Glomerular visceral epithelial cell (primary cell): ENCODE measurements around the gene SUPT4H1.
A peak's percentile ranks its signal among the peaks of the same experiment; 100 is the strongest.

Experiments
- DNase-seq: peaks from one replicate; pipeline ENCODE4 v3.0.0-alpha.2; 2016; ENCODE audit errors: extremely low spot score

Gene SUPT4H1

DNA sequence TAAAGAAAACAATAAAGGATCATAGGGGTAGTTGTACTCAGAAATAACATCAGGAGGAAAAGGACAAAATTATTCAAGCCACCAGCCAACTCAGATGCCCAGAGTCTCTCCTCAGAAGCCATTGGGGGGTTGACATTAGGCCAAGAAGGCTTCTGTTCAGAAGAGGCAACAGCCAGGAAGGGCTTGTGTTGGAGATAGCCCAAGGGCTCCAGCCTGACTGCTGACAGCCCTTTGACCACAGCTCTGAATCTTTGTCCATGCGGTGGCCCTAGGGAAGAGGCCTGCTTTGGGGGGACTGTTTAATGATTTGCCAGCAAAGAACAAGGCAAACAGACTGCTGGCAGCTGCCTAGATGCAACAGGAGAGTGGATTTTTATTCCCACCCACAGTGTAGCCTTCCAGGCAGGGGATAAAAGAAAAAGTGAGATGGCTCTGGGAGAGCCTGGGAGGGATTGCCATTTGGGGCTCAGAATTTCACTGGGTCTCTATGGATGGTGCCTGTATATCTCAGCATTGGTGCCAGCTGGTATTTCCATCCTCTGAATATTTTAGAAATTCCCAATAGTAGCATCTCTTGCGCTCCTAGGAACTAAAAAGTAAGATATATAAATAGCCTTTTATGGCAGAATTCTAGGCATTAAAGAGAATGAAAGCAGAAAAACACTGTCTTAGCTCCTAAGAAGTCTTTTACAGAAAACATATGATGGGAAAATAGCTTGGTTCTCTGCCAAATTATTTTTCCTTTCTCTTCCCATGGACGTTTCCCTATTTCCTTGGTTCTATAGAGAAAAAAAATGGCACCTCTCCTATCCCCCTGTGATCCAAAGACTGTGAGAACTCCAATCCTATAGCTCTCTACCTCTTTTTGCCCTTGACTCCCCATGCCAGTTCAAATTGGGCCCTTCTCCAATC, 29.4 kb upstream of the SUPT4H1 start:
- peak; percentile 80 for DNase-seq

GRCh38 chr17:58380207-58381123, 28.5 kb upstream of the SUPT4H1 start:
- DNase-seq: no peak

GRCh38 chr17:58379511-58379824, 27.5 kb upstream of the SUPT4H1 start:
- no peak for DNase-seq

DNA sequence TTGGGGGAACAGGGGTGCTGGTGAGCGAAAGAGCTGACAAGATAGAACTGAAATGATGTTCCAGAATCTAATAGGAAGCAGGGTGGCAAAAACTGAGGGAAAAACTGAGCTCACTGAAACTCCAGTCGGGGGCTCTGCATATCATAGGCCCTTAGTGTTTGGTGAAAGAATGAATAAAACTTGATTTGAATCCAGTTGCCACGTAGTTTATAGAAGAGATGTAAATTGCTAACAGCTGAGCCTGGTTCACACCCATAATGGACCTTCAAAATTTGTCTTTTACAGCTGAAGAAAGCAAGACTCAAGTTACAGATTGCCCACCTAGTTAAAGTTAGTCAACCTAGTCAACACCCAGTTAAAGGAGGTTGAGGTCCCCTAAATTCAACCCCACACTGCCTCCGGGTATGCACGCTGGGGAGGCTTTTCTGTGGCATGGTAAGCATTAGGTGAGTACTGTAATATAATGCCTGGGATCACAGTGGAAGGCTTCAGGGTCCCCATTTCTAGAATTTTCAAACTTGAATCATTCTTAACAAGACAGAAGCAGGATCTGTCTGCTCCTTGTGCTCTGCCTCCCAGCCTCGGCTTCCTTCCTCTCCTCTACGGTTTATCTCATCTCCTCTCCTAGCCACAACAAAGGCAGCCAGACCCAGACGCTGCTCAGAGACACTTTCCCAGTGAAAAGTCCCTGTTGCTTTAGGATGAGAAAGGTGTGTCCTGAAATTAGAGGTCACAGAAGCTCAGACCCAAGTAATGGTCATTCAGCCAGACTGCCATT, 26.9 kb upstream of the SUPT4H1 start:
- no peak for DNase-seq

- DNase-seq: no peak
These were observed 25.7 kb upstream of the SUPT4H1 start for GRCh38 chr17:58377661-58378060.

- DNase-seq: no peak
These were observed 25.1 kb upstream of the SUPT4H1 start for GRCh38 chr17:58377093-58377601.

DNA sequence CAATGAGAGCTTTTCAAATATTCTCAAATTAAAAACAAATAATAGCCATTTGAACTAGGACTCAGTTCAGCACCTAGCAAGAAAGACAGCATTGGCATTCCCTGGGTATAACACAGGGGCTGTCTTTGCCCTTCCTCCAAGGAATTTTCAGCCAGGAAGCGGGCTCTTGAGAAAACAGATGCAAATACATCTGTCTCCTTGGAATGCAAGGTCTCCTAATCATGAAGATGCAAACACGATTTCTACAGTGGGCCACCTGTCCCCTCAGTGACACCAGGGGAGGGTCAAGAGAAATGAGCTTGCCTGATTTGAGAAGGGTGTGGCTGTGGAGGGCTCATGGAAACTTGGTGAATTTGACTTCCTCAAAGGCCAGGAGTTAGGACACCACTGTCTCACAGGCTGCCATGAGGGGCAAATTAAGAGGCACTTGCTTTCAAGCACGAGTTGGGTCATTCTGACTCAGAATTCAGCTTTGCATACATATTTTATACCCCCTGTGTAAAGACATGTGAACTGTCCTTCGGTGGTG, 24.5 kb upstream of the SUPT4H1 start:
- no peak for DNase-seq

DNA sequence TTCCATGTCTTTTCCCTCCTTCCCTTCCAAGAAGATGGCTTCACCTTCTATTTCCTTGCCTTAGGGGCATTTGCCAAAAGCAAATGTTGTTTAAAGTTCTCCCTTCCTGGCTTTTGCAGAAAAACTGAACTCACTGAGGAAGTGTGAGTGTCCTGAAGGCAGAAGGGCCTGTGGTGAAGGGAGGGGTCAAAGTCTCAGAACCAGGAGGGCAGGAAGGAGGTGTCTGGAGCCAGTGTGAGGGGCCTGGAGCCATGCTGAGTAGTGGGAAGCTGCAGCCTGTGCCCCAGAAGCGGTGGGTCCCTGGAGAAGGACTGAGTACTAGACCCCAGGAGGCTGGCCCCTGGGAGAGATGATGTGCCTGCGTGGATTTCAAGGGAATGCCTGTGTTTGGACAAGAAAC, 23.8 kb upstream of the SUPT4H1 start:
- DNase-seq: no peak

GRCh38 chr17:58375256-58375655, 23.3 kb upstream of the SUPT4H1 start:
- DNase-seq: no peak

GRCh38 chr17:58373923-58374322, 21.9 kb upstream of the SUPT4H1 start:
- no peak for DNase-seq

- no peak for DNase-seq
These were observed 21.0 kb upstream of the SUPT4H1 start for GRCh38 chr17:58373003-58373402.

DNA sequence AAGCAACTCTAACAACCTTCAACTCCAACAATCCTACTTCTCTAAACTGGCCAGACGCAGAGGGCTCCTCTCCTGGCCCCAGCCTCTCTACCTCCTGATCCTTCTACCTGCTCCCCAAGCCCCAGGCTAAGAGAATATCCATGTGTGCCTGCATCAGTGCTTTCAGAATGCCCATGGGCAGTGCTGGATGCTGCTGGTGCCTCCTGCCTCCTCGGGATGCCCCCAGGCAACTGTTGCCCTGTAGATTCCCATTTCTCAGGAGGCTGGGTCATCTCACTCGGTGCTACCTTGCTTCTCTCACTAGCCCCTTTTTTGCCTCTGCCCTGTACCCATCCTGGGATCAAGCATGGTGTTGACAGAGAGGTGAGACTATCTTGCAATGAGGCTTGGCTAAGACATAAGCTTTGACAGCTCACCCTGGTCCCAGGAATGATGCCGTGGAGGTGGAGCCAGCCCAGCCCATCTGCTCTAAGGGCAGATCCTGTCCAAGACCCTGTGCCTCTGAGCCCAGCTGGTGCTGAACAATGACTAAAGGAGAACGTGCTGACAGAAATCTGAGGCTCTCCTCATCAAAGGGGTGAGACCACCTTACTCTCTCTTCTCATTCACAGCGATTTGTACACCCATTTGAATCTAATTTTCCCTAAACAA, 19.4 kb upstream of the SUPT4H1 start:
- DNase-seq: no peak

DNA sequence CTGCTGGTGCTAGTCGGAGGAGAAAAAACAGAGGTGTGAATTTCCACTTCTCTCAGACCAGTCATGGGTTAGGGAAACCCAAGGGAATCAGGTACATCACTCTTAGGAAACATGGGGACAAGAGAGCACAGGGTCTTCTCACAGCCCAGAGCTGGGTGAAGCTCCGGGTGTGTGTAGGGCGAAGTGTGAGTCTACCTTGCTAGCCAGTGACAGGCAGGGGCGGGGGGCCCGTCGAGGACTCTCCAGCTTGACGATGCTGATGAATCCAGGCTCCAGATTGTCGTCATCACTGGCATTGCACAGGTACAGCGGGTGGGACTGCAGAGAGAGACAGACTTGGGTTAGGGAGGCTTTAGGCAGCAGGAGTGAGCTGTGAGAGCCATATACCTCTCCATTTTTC, 18.7 kb upstream of the SUPT4H1 start:
- no peak for DNase-seq

GRCh38 chr17:58370309-58370708, 18.3 kb upstream of the SUPT4H1 start:
- DNase-seq: no peak

- DNase-seq: no peak
These were observed 17.4 kb upstream of the SUPT4H1 start for GRCh38 chr17:58369214-58370031.

DNA sequence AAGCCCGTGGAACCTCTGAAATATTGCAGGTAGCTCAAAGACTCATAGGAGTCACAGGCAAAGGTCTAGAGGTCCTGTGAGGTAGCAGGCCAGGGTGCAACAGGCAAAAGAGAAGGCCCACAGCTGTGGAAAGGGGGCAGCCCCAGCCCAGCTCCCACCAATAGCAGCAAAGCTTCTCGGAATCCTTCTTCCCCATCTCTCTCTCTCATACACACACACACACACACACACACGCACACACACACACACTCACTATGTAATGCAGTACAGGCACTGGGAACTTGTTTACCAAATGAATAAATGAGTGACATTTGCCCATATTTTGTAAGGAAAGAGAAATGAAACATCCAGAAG, 16.8 kb upstream of the SUPT4H1 start:
- DNase-seq: no peak

- no peak for DNase-seq
These were observed 15.5 kb upstream of the SUPT4H1 start for GRCh38 chr17:58367461-58367860.

DNA sequence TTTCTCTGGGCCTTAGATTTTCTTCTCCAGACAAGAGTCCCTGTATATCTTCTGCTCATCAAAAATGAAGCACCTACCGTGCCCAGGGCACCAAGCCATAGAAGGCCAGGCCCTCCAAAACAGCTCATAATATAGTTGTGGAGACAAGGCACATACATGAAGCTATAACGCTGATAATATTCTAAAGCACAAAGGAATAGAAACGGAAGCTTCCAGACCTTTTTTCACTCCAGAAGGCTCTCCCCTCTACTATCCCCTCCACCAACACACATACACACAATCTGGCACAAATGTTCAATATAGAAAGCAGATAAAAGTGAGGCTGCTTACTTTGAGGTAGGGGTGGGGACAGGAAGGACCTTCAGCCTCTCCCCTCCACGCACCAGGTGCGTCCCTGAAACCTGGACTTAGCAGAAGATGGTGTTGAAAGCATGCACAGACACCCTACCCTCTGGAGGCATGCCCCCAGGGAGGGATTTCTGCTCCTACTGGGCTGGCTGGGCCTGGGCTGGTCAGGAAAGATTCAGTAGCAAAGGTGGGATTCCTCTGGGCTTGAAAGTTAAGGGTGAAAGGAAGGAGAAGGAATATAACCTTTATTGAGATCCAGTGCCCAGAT, 14.1 kb upstream of the SUPT4H1 start:
- DNase-seq: no peak

DNA sequence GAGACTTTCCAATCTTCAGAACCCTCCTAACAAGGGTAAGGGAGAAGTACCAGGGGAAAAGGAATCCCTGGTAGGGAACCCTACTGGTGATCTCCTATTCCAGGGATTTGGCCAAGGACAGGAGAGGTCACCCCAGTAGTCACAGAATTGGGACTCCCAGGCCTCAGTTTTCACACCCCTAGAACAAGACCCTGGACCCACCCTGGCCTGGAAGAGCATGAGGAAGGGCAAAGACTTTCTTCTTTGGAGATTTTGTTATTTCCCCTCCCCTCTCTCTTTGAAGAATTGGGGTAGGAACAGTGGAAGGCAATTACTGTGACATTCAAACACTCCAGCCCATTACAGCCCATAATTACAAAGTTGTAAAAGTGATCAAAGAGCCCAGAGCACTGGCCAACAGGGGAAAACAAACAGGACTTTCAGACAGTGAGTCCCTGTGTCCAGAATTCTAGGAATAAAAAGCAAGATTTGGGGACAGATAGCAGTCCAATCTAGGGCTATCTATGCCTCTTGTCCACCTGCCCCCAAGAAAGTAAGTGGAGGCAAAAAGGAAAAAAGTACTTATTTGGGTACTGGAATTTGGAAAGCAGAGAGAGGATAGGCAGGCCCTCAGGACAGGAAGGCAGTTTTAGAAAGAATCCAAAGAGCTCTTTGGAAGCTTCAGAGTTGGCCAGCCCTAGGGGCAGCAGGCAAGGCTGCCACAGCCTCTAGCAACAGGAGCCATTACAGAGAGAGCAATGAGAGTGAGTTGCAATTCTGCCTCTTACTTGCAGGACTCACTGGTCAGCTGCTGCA, 13.4 kb upstream of the SUPT4H1 start:
- no peak for DNase-seq
